HepG2 (cell line): ENCODE measurements around the gene SLC1A2. TPM values are rescaled to one million over a fixed set of nuclear protein-coding genes. Genes with fewer than 3 reads are reported as not detected.

Experiments
- ATAC-seq: fragments of 200-7000 bp; cut with Tn5 transposase; 3 replicates; pipeline ENCODE4 v1.9.1; 2020; ENCODE audit warnings: mild to moderate bottlenecking, moderate library complexity
- BruUV-seq: library from RNA; stranded (reverse); fragments of 400-500 nt; replicated peaks from 2 replicates; lab custom pipeline; 2021; lab: Mats Ljungman, UMichigan
- CTCF ChIA-PET: fragments of 300-600 bp; formaldehyde crosslinking; extraction: SDS; loops from one replicate; lab custom pipeline; 2021; ENCODE audit warnings: low total read pairs, inconsistent platforms, low intra/inter-chr PET ratio; lab: Yijun Ruan, JAX
- POLR2A ChIA-PET: fragments of 350-600 bp; sonication (Branson Sonifier 250); formaldehyde crosslinking; loops from one replicate; lab custom pipeline; 2020; ENCODE audit warnings: antibody characterized with exemption, inconsistent platforms; lab: Yijun Ruan, JAX
- DNase-seq: peaks from one replicate; pipeline ENCODE4 v3.0.0-alpha.2; 2015; ENCODE audit warnings: low spot score
- FAIRE-seq: peaks from 3 replicates; lab custom pipeline; 2011; peaks lifted over from hg19 to GRCh38; lab: Jason Lieb, UNC
- H2AFZ ChIP-seq: one replicate; pipeline ENCODE4 v1.6.1; 2011; ENCODE audit warnings: low read length, inconsistent platforms
- H3K27ac ChIP-seq: fragments of 300-600 bp; 3 replicates; pipeline ENCODE4 v1.8.0; 2011; ENCODE audit warnings: mixed run types, mild to moderate bottlenecking, mixed read lengths, low read length, inconsistent platforms; ENCODE audit not compliant: insufficient read depth; ENCODE audit errors: extremely low read length
- H3K27me3 ChIP-seq, 2 experiments: fragments of 200-600 bp in 1 of 2; 2 replicates in 1 of 2; 3 replicates in 1 of 2; pipeline versions ENCODE4 v1.6.0 to v1.8.0; 2011; ENCODE audit warnings: low read length in 2 of 2, mild to moderate bottlenecking in 2 of 2, moderate library complexity in 2 of 2, inconsistent platforms in 1 of 2; ENCODE audit not compliant: insufficient read depth in 2 of 2, control insufficient read depth in 1 of 2
- H3K36me3 ChIP-seq, 2 experiments: fragments of 200-600 bp in 1 of 2; replicated peaks in 1 of 2; 2 replicates in 1 of 2; 3 replicates in 1 of 2; pipeline versions ENCODE4 v1.5.1 to v1.8.0; 2011; ENCODE audit warnings: low read length in 2 of 2, inconsistent platforms in 1 of 2; ENCODE audit not compliant: insufficient read depth in 2 of 2, control insufficient read depth in 1 of 2
- H3K4me1 ChIP-seq: 2 replicates; pipeline ENCODE4 v1.5.1; 2012; ENCODE audit warnings: low read length, inconsistent platforms; ENCODE audit not compliant: insufficient read depth
- H3K4me2 ChIP-seq: 2 replicates; pipeline ENCODE4 v1.6.0; 2011; ENCODE audit warnings: low read depth, low read length, inconsistent platforms
- H3K4me3 ChIP-seq, 3 experiments: fragments of 200-600 bp in 1 of 3; sonication (generic), shearing (Covaris generic) in 1 of 3; replicated peaks in 1 of 3; 2 replicates each; pipeline ENCODE4 v1.5.1; 2011 to 2016; ENCODE audit warnings: low read length in 3 of 3, inconsistent platforms in 2 of 3, low read depth in 2 of 3, mild to moderate bottlenecking in 2 of 3, control low read depth in 1 of 3, mixed read lengths in 1 of 3; ENCODE audit not compliant: insufficient read depth in 1 of 3
- H3K79me2 ChIP-seq: one replicate; pipeline ENCODE4 v1.6.1; 2011; ENCODE audit warnings: low read length, inconsistent platforms; ENCODE audit not compliant: insufficient read depth
- H3K9ac ChIP-seq: 2 replicates; pipeline ENCODE4 v1.6.0; 2011; ENCODE audit warnings: mild to moderate bottlenecking, low read depth, low read length, inconsistent platforms; ENCODE audit not compliant: insufficient read depth
- H3K9me3 ChIP-seq: 2 replicates; pipeline ENCODE4 v1.5.1; 2012; ENCODE audit warnings: mild to moderate bottlenecking, low read length
- H4K20me1 ChIP-seq: 2 replicates; pipeline ENCODE4 v1.6.0; 2011; ENCODE audit warnings: inconsistent platforms, mild to moderate bottlenecking, low read length, moderate library complexity; ENCODE audit not compliant: insufficient read depth
- AGO1 ChIP-seq: fragments of 200-400 bp; formaldehyde crosslinking; IDR thresholded peaks from 2 replicates; pipeline ENCODE4 v1.6.1; 2017; ENCODE audit warnings: mild to moderate bottlenecking, low read depth, low read length, moderate library complexity; ENCODE audit not compliant: poor library complexity, severe bottlenecking
- AHR ChIP-seq: IDR thresholded peaks from 2 replicates; pipeline ENCODE4 v1.6.1; 2018; ENCODE audit warnings: missing genetic modification reagents, missing compliant biosample characterization
- ARNT2 ChIP-seq: sonication (generic); formaldehyde crosslinking; IDR thresholded peaks from 2 replicates; pipeline ENCODE4 v1.8.0; 2022; ENCODE audit warnings: mild to moderate bottlenecking, low read depth, missing genetic modification reagents, moderate library complexity
- ARNTL ChIP-seq: sonication (generic); formaldehyde crosslinking; IDR thresholded peaks from 2 replicates; pipeline ENCODE4 v1.4.0; 2020; ENCODE audit warnings: mild to moderate bottlenecking, missing genetic modification reagents
- CC2D1A ChIP-seq: sonication (generic); formaldehyde crosslinking; IDR thresholded peaks from 2 replicates; pipeline ENCODE4 v1.8.1; 2023; ENCODE audit warnings: mild to moderate bottlenecking, missing genetic modification reagents
- CENPX ChIP-seq: sonication (generic); formaldehyde crosslinking; IDR thresholded peaks from 2 replicates; pipeline ENCODE4 v1.9.0; 2021; ENCODE audit warnings: mild to moderate bottlenecking, missing genetic modification reagents, moderate library complexity
- FOXC1 ChIP-seq: sonication (generic); formaldehyde crosslinking; IDR thresholded peaks from 2 replicates; pipeline ENCODE4 v1.8.0; 2022; ENCODE audit warnings: mild to moderate bottlenecking, missing genetic modification reagents, borderline replicate concordance
- HNF1B ChIP-seq: sonication (generic); formaldehyde crosslinking; IDR thresholded peaks from 2 replicates; pipeline ENCODE4 v1.5.1; 2020; ENCODE audit warnings: mild to moderate bottlenecking, moderate library complexity, missing genetic modification reagents
- IKZF1 ChIP-seq: fragments of 450-650 bp; IDR thresholded peaks from 2 replicates; pipeline ENCODE4 v1.7.1; 2016
- IRF2 ChIP-seq: IDR thresholded peaks from 2 replicates; pipeline ENCODE4 v1.6.1; 2018; ENCODE audit warnings: missing genetic modification reagents, missing compliant biosample characterization
- NR3C1 ChIP-seq: sonication (generic); formaldehyde crosslinking; IDR thresholded peaks from 2 replicates; pipeline ENCODE4 v1.4.0; 2020; ENCODE audit warnings: missing genetic modification reagents
- PAXIP1 ChIP-seq: sonication (generic); formaldehyde crosslinking; conservative IDR thresholded peaks from 2 replicates; pipeline ENCODE4 v1.4.0; 2020; ENCODE audit warnings: mild to moderate bottlenecking, missing genetic modification reagents, moderate library complexity
- SALL2 ChIP-seq: sonication (generic); formaldehyde crosslinking; IDR thresholded peaks from 2 replicates; pipeline ENCODE4 v1.8.1; 2023; ENCODE audit warnings: mild to moderate bottlenecking, missing genetic modification reagents, inconsistent platforms
- SMC3 ChIP-seq: IDR thresholded peaks from 2 replicates; pipeline ENCODE4 v1.6.1; 2011; ENCODE audit warnings: low read length, improper control_type of control experiment
- ZBTB1 ChIP-seq: sonication (generic); formaldehyde crosslinking; IDR thresholded peaks from 2 replicates; pipeline ENCODE4 v1.4.0; 2020; ENCODE audit warnings: missing genetic modification reagents, borderline replicate concordance
- ZNF335 ChIP-seq: sonication (generic); formaldehyde crosslinking; IDR thresholded peaks from 2 replicates; pipeline ENCODE4 v1.4.0; 2020; ENCODE audit warnings: missing genetic modification reagents
- ZNF451 ChIP-seq: sonication (generic); formaldehyde crosslinking; IDR thresholded peaks from 2 replicates; pipeline ENCODE4 v1.5.0; 2020; ENCODE audit warnings: mild to moderate bottlenecking, missing genetic modification reagents
- ZNF782 ChIP-seq: sonication (generic); formaldehyde crosslinking; IDR thresholded peaks from 2 replicates; pipeline ENCODE4 v1.4.0; 2020; ENCODE audit warnings: missing genetic modification reagents, mild to moderate bottlenecking, borderline replicate concordance
- ZSCAN5A ChIP-seq: sonication (generic); formaldehyde crosslinking; IDR thresholded peaks from 2 replicates; pipeline ENCODE4 v1.8.0; 2022; ENCODE audit warnings: mild to moderate bottlenecking, missing genetic modification reagents, borderline replicate concordance
- WGBS: methylation state at CpG from one replicate; pipeline ENCODE4 v1.1.6; 2017; ENCODE audit warnings: low lambda C conversion rate; 5-methylcytosine and 5-hydroxymethylcytosine counted together
- in situ Hi-C: cut with HindIII; loops from 2 replicates; pipeline ENCODE4 v1.10.0; 2017; ENCODE audit warnings: low pct_unique_long_range_greater_than_20kb; ENCODE audit not compliant: extremely low pct_ligation_motif_present
- intact Hi-C: fragments of 100-400 bp; cut with micrococcal nuclease; formaldehyde crosslinking; loops from one replicate; pipeline ENCODE4 v1.10.0; 2022; ENCODE audit not compliant: unreplicated experiment
- polyA plus RNA-seq, 8 experiments: library from polyadenylated mRNA; depleted of rRNA in 3 of 8; stranded (reverse) in 7 of 8; unstranded in 1 of 8; fragments of >200 nt; fragmentation: Illumina TruSeq in 4 of 8; extraction: Trizol in 4 of 8; gene quantifications; 2 replicates each; pipeline versions ENCODE4 v1.2.1 to v1.2.3, GENCODE V29; 2011 to 2016; ENCODE audit warnings: low read depth in 4 of 8, missing spikeins in 1 of 8, mixed read lengths in 1 of 8; ENCODE audit not compliant: insufficient read depth in 1 of 8
- total RNA-seq, 5 experiments: library from RNA; depleted of rRNA; stranded (reverse); fragments of >200 nt; fragmentation: Illumina TruSeq; extraction: Trizol; gene quantifications; 2 replicates each; pipeline ENCODE4 v1.2.3, GENCODE V29; 2016; ENCODE audit warnings: low read depth in 1 of 5

SLC1A2 gene
- total and polyA plus RNA-seq, 2 of the 13 experiments (the other 11 are each of a cell fraction or from before 2014, with no cell fraction given): 23.2 to 43.2 TPM

- WGBS: 26% methylated on average over 7 of the region's 7 CpGs
- H3K9ac ChIP-seq: no peak overlapping the region
- no peaks in the 10 kb centered on the region for H3K79me2 ChIP-seq
- DNase-seq (no peak), ATAC-seq (peak; percentile 76), FAIRE-seq (no peak)
- H4K20me1 ChIP-seq: no peaks in the 10 kb centered on the region
- H3K27me3 ChIP-seq: no peaks in the 10 kb centered on the region
- no peaks in the 10 kb centered on the region for H3K9me3 ChIP-seq
- H2AFZ ChIP-seq: no peak overlapping the region
- in situ Hi-C loops (no loop called here), intact Hi-C loops (loop anchor here (10.0 kb wide), 1 partner anchor 879 kb away; no protein-coding TSS in a partner anchor)
- no TSS peak for BruUV-seq
- H3K27ac ChIP-seq: no peak overlapping the region
- 0 out of 6 replicates have a peak overlapping the region, but pooled peaks of 1 of the 3 experiments have one; percentile 11 for H3K4me3 ChIP-seq
- peaks cover 34% of the 10 kb centered on the region for H3K4me1 ChIP-seq
- H3K36me3 ChIP-seq: no peaks in the 10 kb centered on the region
- ChIA-PET POLR2A (no interaction called here), CTCF (no interaction called here)
- H3K4me2 ChIP-seq: peak overlapping the region; percentile 59
- TF ChIP-seq HNF1B: no peak
- no peak for TF ChIP-seq SMC3
- no peak for TF ChIP-seq SALL2
- no peak for TF ChIP-seq ZSCAN5A (CRISPR knock-in tag)
- no peak for TF ChIP-seq IKZF1
- TF ChIP-seq ZNF451 (CRISPR knock-in tag): no peak
- no peak for TF ChIP-seq AHR (CRISPR knock-in tag)
- TF ChIP-seq ARNTL (CRISPR knock-in tag): 0 out of 2 replicates have a peak, but pooled peaks have one; percentile 28
- no peak for TF ChIP-seq FOXC1
- no peak for TF ChIP-seq ZNF335 (CRISPR knock-in tag)
- TF ChIP-seq ZNF782: no peak
- TF ChIP-seq ZBTB1 (CRISPR knock-in tag): no peak
- peak; percentile 35; the same call in 1 of the 2 replicates for TF ChIP-seq PAXIP1
- TF ChIP-seq CENPX (CRISPR knock-in tag): no peak
- TF ChIP-seq AGO1: no peak
- TF ChIP-seq CC2D1A (CRISPR knock-in tag): no peak
- TF ChIP-seq IRF2 (CRISPR knock-in tag): no peak
- TF ChIP-seq NR3C1: no peak
- no peak for TF ChIP-seq ARNT2
Measured at GRCh38 chr11:35403765-35404387, 15.5 kb downstream of the SLC1A2 start.
